CD4-positive, alpha-beta T cell treated with Interleukin-1 beta for 1 hour (primary cell): Measurements from ENCODE around the gene CYP46A1.

Source experiments
- DNase-seq, 2 donors: peaks; one replicate each; pipeline ENCODE4 v3.0.0-alpha.2; 2020 to 2022

CYP46A1 gene

GRCh38 chr14:99674776-99675381 is 9.2 kb upstream of the CYP46A1 start:
- DNase-seq = no peak

GRCh38 chr14:99675382-99675835 is 8.7 kb upstream of the CYP46A1 start:
- no peak for DNase-seq

DNA sequence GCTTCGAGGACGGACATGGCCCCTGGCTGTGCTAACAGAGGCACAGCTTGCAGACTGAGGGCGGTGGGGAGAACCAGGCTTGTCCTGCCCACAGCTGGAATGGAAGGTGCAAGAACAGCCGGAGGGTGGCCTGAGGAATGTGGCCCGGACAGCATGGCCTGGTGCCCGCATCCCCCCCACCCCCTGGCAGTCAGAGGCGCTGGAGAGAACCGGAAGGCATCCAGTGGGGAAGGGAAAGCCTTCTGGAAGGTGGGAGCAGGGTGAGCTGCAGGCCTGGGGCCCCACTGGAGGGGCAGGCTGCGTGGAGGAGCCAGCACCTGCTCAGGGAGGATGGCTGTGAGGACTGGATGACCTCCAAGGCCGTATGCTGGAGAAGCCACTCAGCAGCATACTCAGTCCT is 8.1 kb upstream of the CYP46A1 start:
- DNase-seq = no peak

DNA sequence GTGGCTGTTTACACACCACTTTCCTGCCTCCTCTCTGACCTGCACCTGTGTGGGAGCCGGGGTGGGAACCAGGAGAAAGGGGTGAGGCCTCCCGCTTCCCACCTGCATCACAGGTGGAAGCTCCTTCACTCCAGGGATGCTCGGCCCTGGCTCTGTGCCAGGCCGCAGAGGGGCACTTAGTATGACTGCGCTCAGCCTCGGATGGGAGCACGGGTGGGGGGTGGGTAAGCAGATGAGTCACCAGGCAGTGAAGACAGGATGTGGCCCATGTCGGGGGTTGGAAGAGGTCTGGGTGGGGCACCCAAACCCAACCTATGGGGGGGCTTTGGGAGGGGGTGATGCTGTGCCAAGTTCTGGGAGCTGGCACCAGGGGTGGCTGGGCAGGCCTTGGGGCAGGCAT is 7.4 kb upstream of the CYP46A1 start:
- DNase-seq = peak in 1 of 2 donors; percentile 21

GRCh38 chr14:99677231-99678140 is 6.6 kb upstream of the CYP46A1 start:
- no peak for DNase-seq

GRCh38 chr14:99678198-99678597 is 5.9 kb upstream of the CYP46A1 start:
- no peak for DNase-seq

DNA sequence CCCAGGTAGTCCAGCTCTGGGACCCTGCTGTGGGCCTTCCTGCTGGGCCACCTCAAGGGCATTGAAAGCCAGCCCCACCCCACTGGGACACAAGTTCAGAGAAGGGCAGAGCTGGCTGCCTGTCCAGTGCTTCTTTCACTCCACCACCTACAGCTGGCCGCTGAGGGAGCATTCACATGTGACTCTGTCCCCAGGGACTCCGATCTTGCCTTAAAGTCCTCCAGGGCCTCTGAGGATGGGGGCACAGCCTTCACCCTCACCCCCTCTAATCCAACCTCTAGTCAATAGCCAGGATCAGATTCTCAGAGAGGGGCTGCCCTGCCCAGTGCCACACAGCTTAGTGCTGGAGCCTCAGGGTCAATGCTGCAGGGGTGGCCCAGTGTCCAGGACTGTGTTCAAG is 5.0 kb upstream of the CYP46A1 start:
- no peak for DNase-seq

DNA sequence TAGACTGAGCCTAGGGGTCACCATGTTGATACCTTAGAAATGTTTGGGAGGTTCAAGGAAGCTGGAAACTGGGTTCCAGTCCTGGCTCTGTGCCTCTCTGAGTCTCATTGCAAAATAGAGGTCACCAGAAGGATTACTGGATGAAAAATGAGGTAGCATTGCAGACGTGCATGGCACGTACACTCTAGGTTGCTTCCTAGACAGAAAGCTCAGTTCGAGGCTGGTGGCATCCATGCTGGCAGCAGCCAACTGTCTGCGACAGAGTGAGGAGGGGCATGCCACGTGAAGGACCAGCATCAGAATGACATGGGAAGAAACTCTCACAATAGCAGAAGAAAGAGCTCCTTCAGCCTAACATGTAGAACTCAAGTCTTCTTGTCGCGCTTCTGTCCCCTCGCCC is 4.6 kb upstream of the CYP46A1 start:
- DNase-seq = no peak

DNA sequence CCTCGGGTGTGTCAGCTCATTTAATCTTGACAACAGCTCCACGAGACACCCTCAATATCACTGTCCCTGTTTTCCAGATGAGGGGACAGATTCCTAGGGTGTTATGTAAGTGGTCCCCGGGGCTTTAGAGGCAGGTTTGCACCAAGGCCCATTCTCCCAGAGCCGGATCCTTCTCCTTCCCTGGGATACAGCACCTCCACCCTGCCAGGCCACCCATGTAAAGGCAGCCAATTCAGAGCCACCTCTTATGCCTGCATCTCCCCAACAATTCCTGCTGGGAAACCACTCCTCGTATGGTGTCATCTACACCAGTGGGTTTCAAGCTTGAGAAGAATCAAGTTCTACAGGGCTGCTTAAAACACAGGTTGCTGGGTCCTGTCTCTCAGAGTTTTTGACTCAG is 4.1 kb upstream of the CYP46A1 start:
- DNase-seq = no peak

GRCh38 chr14:99681101-99681831 is 2.8 kb upstream of the CYP46A1 start:
- no peak for DNase-seq

DNA sequence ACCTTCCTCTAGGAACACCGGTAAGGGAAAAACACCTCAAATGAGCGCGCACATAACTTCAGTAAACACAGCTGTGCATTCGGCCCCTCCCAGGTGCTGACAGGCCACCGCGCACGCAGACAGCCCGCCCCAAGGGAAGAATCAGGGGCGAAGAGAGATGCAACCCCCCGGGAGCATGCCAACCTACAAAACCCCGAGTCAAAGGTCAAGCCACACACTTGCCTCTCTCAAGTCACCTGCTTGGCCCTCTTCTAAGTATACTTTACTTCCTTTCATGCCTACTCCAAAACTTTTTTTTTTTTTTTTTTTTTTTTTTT is 2.3 kb upstream of the CYP46A1 start:
- no peak for DNase-seq

- DNase-seq = peak; percentile 74 to 83
Observed at GRCh38 chr14:99682809-99683618, 1.1 kb upstream of the CYP46A1 start.

GRCh38 chr14:99684410-99684934 is 374 bp downstream of the CYP46A1 start:
- no peak for DNase-seq

GRCh38 chr14:99685151-99685591 is 1.1 kb downstream of the CYP46A1 start:
- no peak for DNase-seq

GRCh38 chr14:99685596-99685995 is 1.5 kb downstream of the CYP46A1 start:
- DNase-seq = no peak

GRCh38 chr14:99686557-99687283 is 2.6 kb downstream of the CYP46A1 start:
- DNase-seq = no peak

GRCh38 chr14:99687284-99688209 is 3.4 kb downstream of the CYP46A1 start:
- DNase-seq = peak; percentile 16 to 40

- no peak for DNase-seq
Observed at GRCh38 chr14:99688210-99688581, 4.1 kb downstream of the CYP46A1 start.

DNA sequence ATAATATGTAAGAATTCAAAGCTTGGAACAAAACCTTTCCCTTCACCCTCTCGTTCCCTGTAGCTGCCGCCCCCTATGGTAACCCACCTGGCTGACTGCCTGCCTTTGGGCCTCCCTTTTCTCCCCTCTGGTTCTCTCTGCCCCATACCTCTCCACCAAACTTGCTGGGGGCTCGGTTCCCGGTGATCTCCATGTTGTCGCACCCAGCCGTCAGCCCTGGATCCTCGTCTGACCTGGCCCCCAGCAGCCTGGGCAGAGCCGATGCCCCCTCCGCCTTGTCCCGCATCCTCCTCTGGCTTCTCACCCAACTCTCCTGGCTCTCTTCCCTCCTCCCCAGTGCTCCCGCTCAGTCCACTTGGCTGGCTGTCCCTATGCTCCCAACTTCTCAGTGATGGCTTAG is 4.5 kb downstream of the CYP46A1 start:
- no peak for DNase-seq
